Mesendoderm (in vitro differentiated cells): ENCODE measurements around the gene NMRK1.

Experiments used
- DNase-seq: peaks from one replicate; pipeline ENCODE4 v3.0.0; 2013
- H2AK5ac ChIP-seq: 2 replicates; pipeline ENCODE4 v1.6.1; 2013; ENCODE audit warnings: low read length, inconsistent platforms
- H2BK120ac ChIP-seq: 2 replicates; pipeline ENCODE4 v1.6.1; 2013; ENCODE audit warnings: low read depth, mild to moderate bottlenecking, low read length, moderate library complexity, mixed read lengths
- H2BK15ac ChIP-seq: replicated peaks from 2 replicates; pipeline ENCODE4 v1.6.1; 2013; ENCODE audit warnings: low read depth, mild to moderate bottlenecking, moderate library complexity
- H2BK5ac ChIP-seq: 2 replicates; pipeline ENCODE4 v1.6.1; 2013; ENCODE audit warnings: low read length, inconsistent platforms
- H3K18ac ChIP-seq: 2 replicates; pipeline ENCODE4 v1.6.1; 2013; ENCODE audit warnings: mild to moderate bottlenecking, low read length, mixed read lengths
- H3K23ac ChIP-seq: one replicate; pipeline ENCODE4 v1.6.1; 2013; ENCODE audit warnings: low read length
- H3K27ac ChIP-seq: 2 replicates; pipeline ENCODE4 v1.5.1; 2013; ENCODE audit warnings: low read depth, mild to moderate bottlenecking, inconsistent platforms, low read length, moderate library complexity
- H3K27me3 ChIP-seq: 2 replicates; pipeline ENCODE4 v1.6.1; 2013; ENCODE audit warnings: low read length, control low read depth, mild to moderate bottlenecking, inconsistent platforms; ENCODE audit not compliant: insufficient read depth, poor library complexity
- H3K36me3 ChIP-seq: 2 replicates; pipeline ENCODE4 v1.6.1; 2013; ENCODE audit warnings: low read length, inconsistent platforms; ENCODE audit not compliant: control insufficient read depth, insufficient read depth
- H3K4ac ChIP-seq: one replicate; pipeline ENCODE4 v1.6.1; 2013; ENCODE audit warnings: low read depth, mild to moderate bottlenecking, low read length, moderate library complexity
- H3K4me1 ChIP-seq: 2 replicates; pipeline ENCODE4 v1.6.1; 2013; ENCODE audit warnings: low read depth, low read length, inconsistent platforms; ENCODE audit not compliant: control insufficient read depth
- H3K4me2 ChIP-seq: 2 replicates; pipeline ENCODE4 v1.6.1; 2013; ENCODE audit warnings: low read length
- H3K4me3 ChIP-seq: 2 replicates; pipeline ENCODE4 v1.5.1; 2013; ENCODE audit warnings: mild to moderate bottlenecking, low read length
- H3K56ac ChIP-seq: one replicate; pipeline ENCODE4 v1.6.1; 2013; ENCODE audit warnings: low read length
- H3K79me1 ChIP-seq: 2 replicates; pipeline ENCODE4 v1.6.1; 2013; ENCODE audit warnings: low read length, inconsistent platforms
- H3K79me2 ChIP-seq: 2 replicates; pipeline ENCODE4 v1.6.1; 2013; ENCODE audit warnings: mild to moderate bottlenecking, low read length; ENCODE audit not compliant: control insufficient read depth, insufficient read depth
- H3K9ac ChIP-seq: 2 replicates; pipeline ENCODE4 v1.6.1; 2013; ENCODE audit warnings: low read length, inconsistent platforms
- H4K5ac ChIP-seq: one replicate; pipeline ENCODE4 v1.6.1; 2013; ENCODE audit warnings: low read length
- H4K8ac ChIP-seq: one replicate; pipeline ENCODE4 v1.6.1; 2013; ENCODE audit warnings: low read depth, mild to moderate bottlenecking, control low read depth, low read length, moderate library complexity
- WGBS: extraction: QIAGEN DNeasy Blood & Tissue Kit; methylation state at CpG from one replicate; pipeline ENCODE4 v1.1.7; 2013; ENCODE audit warnings: low lambda C conversion rate, missing lambda C conversion rate; ENCODE audit not compliant: insufficient coverage; ENCODE audit errors: extremely low coverage; 5-methylcytosine and 5-hydroxymethylcytosine counted together

Gene NMRK1

DNA sequence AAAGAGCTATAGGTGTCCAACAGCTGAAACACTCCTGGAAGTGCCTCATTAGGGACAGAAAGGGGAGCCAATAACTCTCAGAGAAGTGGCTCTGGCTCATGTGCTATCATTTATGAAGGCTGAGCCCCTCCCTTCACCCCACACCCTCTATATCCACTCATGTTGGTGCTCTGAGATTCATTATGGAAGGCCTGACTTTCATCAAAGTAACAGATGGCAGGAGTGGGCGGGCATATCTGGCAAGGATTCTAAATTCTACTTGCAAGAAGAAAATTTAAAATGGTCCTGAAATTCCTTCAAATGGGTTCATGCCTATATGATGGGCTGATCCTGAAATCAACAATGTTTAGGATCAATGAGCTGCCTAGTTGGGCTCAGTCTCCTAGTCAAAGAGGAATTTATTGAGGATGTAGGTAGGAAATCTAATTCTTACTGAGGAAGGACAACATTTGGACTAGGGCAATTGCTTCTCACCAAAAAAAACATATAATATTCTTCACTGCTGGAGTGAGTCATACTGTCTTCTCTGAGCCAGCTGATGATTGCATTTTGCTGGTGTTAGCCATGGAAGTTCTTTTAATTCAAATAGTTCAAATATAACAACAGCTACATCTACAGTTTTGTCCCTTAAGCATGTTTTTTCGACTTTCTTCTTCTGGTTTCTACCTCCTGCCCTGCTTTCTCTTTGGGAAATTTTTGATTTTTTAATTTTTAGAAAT, 23.5 kb downstream of the NMRK1 start:
- no peaks in the 10 kb centered on the region for H3K27me3 ChIP-seq
- no peak overlapping the region for H3K27ac ChIP-seq
- WGBS: no CpG with 5 or more reads among the region's 2 CpGs
- H3K79me1 ChIP-seq: no peaks in the 10 kb centered on the region
- no peak overlapping the region for H3K56ac ChIP-seq
- H4K8ac ChIP-seq: no peak overlapping the region
- H3K4ac ChIP-seq: no peak overlapping the region
- no peaks in the 10 kb centered on the region for H3K36me3 ChIP-seq
- H2AK5ac ChIP-seq: no peak overlapping the region
- H3K4me3 ChIP-seq: no peak overlapping the region
- no peak overlapping the region for H3K4me2 ChIP-seq
- no peak overlapping the region for H3K18ac ChIP-seq
- no peak overlapping the region for H3K9ac ChIP-seq
- no peak overlapping the region for H4K5ac ChIP-seq
- no peak overlapping the region for H2BK15ac ChIP-seq
- no peaks in the 10 kb centered on the region for H3K79me2 ChIP-seq
- H2BK5ac ChIP-seq: no peak overlapping the region
- H2BK120ac ChIP-seq: no peak overlapping the region
- no peaks in the 10 kb centered on the region for H3K4me1 ChIP-seq
- H3K23ac ChIP-seq: no peak overlapping the region
- no peak for DNase-seq

DNA sequence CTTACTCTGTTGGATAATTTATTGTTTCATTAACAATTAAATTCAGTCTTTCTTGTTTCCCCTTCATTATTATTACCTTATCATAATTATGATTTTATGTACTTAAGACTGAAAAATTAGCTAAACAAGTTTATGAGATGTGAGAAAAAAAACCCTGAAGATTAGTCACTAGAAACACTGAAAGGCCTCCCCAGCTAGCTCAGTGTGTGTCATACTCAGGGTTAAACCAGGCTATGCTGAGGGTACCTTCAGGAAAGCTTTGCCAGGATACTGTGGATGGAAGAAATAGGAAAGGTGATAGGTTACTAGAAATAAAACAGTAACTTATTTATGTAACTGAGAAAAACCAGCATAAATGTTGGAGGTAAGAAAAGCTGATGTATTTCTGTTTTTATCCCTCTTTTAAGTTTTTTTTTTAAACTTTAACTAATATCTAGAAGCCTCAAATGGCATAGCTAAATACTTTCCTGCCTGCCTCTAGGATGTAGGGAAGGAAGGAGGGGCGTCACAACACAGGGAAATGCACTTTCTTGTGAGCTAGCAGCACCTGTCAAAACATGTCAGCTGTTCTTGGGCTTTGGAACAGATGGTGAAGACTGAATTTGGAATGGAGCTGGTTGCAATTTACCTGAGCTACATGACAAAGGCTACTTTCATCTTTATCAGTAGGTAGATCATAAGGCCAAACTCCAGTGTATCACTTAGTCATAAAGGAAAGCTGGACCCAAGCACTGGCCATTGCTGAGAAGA, 24.2 kb downstream of the NMRK1 start:
- Histone ChIP-seq H3K56ac (no peak overlapping the region), H2BK15ac (no peak overlapping the region)
- WGBS: no CpG with 5 or more reads among the region's 1 CpG

DNA sequence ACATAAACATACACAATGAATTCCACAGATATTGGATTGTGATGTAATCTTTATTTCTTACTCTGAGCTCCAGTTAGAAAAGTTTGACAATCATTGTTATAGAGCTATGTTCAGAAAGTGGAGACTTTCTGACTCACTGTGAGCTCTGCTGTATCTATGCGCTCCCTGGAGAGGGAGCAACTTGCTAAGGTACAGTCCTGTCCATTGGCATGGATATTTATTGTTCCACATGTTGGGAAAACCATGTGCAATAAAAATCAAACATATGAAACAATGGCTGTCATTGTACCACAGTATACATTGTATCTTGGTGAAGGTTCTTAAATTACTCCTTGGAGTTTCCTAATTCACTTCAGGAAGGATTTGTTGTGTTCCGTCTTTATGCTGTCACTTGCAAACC, 26.8 kb downstream of the NMRK1 start:
- Histone ChIP-seq H2BK120ac (no peak overlapping the region), H3K4me1 (no peaks in the 10 kb centered on the region), H3K4ac (no peak overlapping the region), H3K23ac (no peak overlapping the region), H3K79me2 (no peaks in the 10 kb centered on the region), H3K36me3 (no peaks in the 10 kb centered on the region), H3K27ac (no peak overlapping the region), H3K9ac (no peak overlapping the region), H3K56ac (no peak overlapping the region), H3K4me2 (no peak overlapping the region), H3K4me3 (no peak overlapping the region), H3K27me3 (no peaks in the 10 kb centered on the region), H4K8ac (no peak overlapping the region), H3K79me1 (no peaks in the 10 kb centered on the region), H2AK5ac (no peak overlapping the region), H3K18ac (no peak overlapping the region), H2BK5ac (no peak overlapping the region), H2BK15ac (no peak overlapping the region), H4K5ac (no peak overlapping the region)
- no peak for DNase-seq
- WGBS: no CpG with 5 or more reads among the region's 2 CpGs

More for the DNA sequence above, 24.2 kb downstream of the NMRK1 start:
- H4K5ac ChIP-seq: no peak overlapping the region
- no peak overlapping the region for H3K9ac ChIP-seq
- H3K79me1 ChIP-seq: no peaks in the 10 kb centered on the region
- no peak overlapping the region for H3K18ac ChIP-seq
- H4K8ac ChIP-seq: no peak overlapping the region
- H2AK5ac ChIP-seq: no peak overlapping the region
- H2BK120ac ChIP-seq: no peak overlapping the region
- no peak overlapping the region for H3K23ac ChIP-seq
- DNase-seq: no peak
- H3K4me1 ChIP-seq: no peaks in the 10 kb centered on the region
- no peaks in the 10 kb centered on the region for H3K79me2 ChIP-seq
- no peak overlapping the region for H2BK5ac ChIP-seq
- H3K27ac ChIP-seq: no peak overlapping the region
- H3K27me3 ChIP-seq: no peaks in the 10 kb centered on the region
- no peaks in the 10 kb centered on the region for H3K36me3 ChIP-seq
- no peak overlapping the region for H3K4me2 ChIP-seq
- no peak overlapping the region for H3K4ac ChIP-seq
- H3K4me3 ChIP-seq: no peak overlapping the region

DNA sequence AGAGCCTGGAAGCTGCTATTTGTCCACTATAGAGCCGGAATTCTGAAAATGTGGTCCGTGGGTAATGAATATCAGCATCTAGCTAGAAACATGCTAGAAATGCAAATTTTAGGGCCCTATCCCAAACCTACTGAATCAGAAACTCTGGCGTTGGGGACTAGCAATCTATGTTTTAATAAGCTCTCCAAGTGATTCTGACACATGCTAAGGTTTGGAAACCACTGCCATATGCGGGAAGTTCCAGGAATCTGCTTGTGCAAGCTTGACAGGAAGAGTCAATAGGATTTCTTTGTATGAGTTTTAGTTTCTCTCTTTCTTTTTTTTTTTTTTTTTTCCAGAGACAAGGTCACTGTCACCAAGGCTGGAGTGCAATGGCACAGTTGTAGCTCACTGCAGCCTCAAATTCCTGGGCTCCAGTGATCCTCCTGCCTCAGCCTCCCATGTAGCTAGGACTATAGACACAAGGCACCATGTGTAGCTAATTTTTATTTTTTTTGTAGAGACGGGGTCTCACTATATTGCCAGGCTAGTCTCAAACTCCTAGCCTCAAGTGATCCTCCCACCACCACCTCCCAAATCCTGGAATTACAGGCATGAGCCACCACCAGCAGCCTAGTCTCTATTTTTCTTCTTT, 33.5 kb downstream of the NMRK1 start:
- H3K79me1 ChIP-seq: no peaks in the 10 kb centered on the region
- H3K23ac ChIP-seq: no peak overlapping the region
- no CpG with 5 or more reads among the region's 5 CpGs for WGBS
- H3K79me2 ChIP-seq: no peaks in the 10 kb centered on the region
- no peak overlapping the region for H2BK15ac ChIP-seq
- no peak overlapping the region for H2AK5ac ChIP-seq
- no peak overlapping the region for H3K4ac ChIP-seq
- H3K27me3 ChIP-seq: no peaks in the 10 kb centered on the region
- H4K8ac ChIP-seq: no peak overlapping the region
- H2BK120ac ChIP-seq: no peak overlapping the region
- no peaks in the 10 kb centered on the region for H3K4me1 ChIP-seq
- H4K5ac ChIP-seq: no peak overlapping the region
- H3K4me3 ChIP-seq: no peak overlapping the region
- no peak for DNase-seq
- H3K18ac ChIP-seq: no peak overlapping the region
- H3K4me2 ChIP-seq: no peak overlapping the region
- H3K56ac ChIP-seq: no peak overlapping the region
- H2BK5ac ChIP-seq: no peak overlapping the region
- no peak overlapping the region for H3K9ac ChIP-seq
- H3K36me3 ChIP-seq: no peaks in the 10 kb centered on the region
- H3K27ac ChIP-seq: no peak overlapping the region

DNA sequence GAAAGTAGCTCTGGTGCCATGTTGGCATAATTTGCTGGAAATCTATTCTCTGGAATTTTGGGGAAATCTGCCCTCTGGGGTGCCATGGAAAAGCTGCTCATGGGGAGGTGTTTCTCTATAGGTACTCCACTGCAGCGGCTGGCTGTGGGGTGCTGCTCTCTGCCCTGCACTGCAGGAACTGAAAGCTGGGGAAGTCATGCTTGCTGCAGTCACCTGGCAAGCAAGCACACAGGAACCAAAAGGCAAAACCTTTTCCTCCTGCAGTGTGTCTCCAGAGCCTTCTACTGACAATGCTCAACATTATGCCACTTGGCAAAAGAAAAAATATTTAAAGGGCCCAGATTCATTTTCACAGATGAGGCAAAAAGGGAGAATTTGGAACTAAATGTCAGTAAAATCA, 34.1 kb downstream of the NMRK1 start:
- no peak for DNase-seq
- no CpG with 5 or more reads among the region's 1 CpG for WGBS
- H2BK5ac ChIP-seq: no peak overlapping the region

More for the DNA sequence above, 34.1 kb downstream of the NMRK1 start:
- Histone ChIP-seq H3K27ac (no peak overlapping the region), H3K79me2 (no peaks in the 10 kb centered on the region), H3K79me1 (no peaks in the 10 kb centered on the region), H4K5ac (no peak overlapping the region), H2AK5ac (no peak overlapping the region), H2BK120ac (no peak overlapping the region), H3K4me3 (no peak overlapping the region), H3K4ac (no peak overlapping the region), H3K36me3 (no peaks in the 10 kb centered on the region), H3K23ac (no peak overlapping the region), H3K27me3 (no peaks in the 10 kb centered on the region), H3K18ac (no peak overlapping the region), H3K56ac (no peak overlapping the region), H4K8ac (no peak overlapping the region), H2BK15ac (no peak overlapping the region), H3K4me2 (no peak overlapping the region), H3K4me1 (no peaks in the 10 kb centered on the region), H3K9ac (no peak overlapping the region)
